HepG2 (cell line): ENCODE measurements around the gene DLG2. TPM values are rescaled to one million over a fixed set of nuclear protein-coding genes. Genes with fewer than 3 reads are reported as not detected.

Source experiments
- ATAC-seq: fragments of 200-7000 bp; cut with Tn5 transposase; 3 replicates; pipeline ENCODE4 v1.9.1; 2020; ENCODE audit warnings: mild to moderate bottlenecking, moderate library complexity
- BruUV-seq: library from RNA; stranded (reverse); fragments of 400-500 nt; replicated peaks from 2 replicates; lab custom pipeline; 2021; lab: Mats Ljungman, UMichigan
- CTCF ChIA-PET: fragments of 300-600 bp; formaldehyde crosslinking; extraction: SDS; loops from one replicate; lab custom pipeline; 2021; ENCODE audit warnings: low total read pairs, inconsistent platforms, low intra/inter-chr PET ratio; lab: Yijun Ruan, JAX
- POLR2A ChIA-PET: fragments of 350-600 bp; sonication (Branson Sonifier 250); formaldehyde crosslinking; loops from one replicate; lab custom pipeline; 2020; ENCODE audit warnings: antibody characterized with exemption, inconsistent platforms; lab: Yijun Ruan, JAX
- DNase-seq: peaks from one replicate; pipeline ENCODE4 v3.0.0-alpha.2; 2015; ENCODE audit warnings: low spot score
- FAIRE-seq: peaks from 3 replicates; lab custom pipeline; 2011; peaks lifted over from hg19 to GRCh38; lab: Jason Lieb, UNC
- H2AFZ ChIP-seq: one replicate; pipeline ENCODE4 v1.6.1; 2011; ENCODE audit warnings: low read length, inconsistent platforms
- H3K27ac ChIP-seq: fragments of 300-600 bp; 3 replicates; pipeline ENCODE4 v1.8.0; 2011; ENCODE audit warnings: mixed run types, mild to moderate bottlenecking, mixed read lengths, low read length, inconsistent platforms; ENCODE audit not compliant: insufficient read depth; ENCODE audit errors: extremely low read length
- H3K27me3 ChIP-seq, 2 experiments: fragments of 200-600 bp in 1 of 2; 2 replicates in 1 of 2; 3 replicates in 1 of 2; pipeline versions ENCODE4 v1.6.0 to v1.8.0; 2011; ENCODE audit warnings: low read length in 2 of 2, mild to moderate bottlenecking in 2 of 2, moderate library complexity in 2 of 2, inconsistent platforms in 1 of 2; ENCODE audit not compliant: insufficient read depth in 2 of 2, control insufficient read depth in 1 of 2
- H3K36me3 ChIP-seq, 2 experiments: fragments of 200-600 bp in 1 of 2; replicated peaks in 1 of 2; 2 replicates in 1 of 2; 3 replicates in 1 of 2; pipeline versions ENCODE4 v1.5.1 to v1.8.0; 2011; ENCODE audit warnings: low read length in 2 of 2, inconsistent platforms in 1 of 2; ENCODE audit not compliant: insufficient read depth in 2 of 2, control insufficient read depth in 1 of 2
- H3K4me1 ChIP-seq: 2 replicates; pipeline ENCODE4 v1.5.1; 2012; ENCODE audit warnings: low read length, inconsistent platforms; ENCODE audit not compliant: insufficient read depth
- H3K4me2 ChIP-seq: 2 replicates; pipeline ENCODE4 v1.6.0; 2011; ENCODE audit warnings: low read depth, low read length, inconsistent platforms
- H3K4me3 ChIP-seq, 3 experiments: fragments of 200-600 bp in 1 of 3; sonication (generic), shearing (Covaris generic) in 1 of 3; replicated peaks in 1 of 3; 2 replicates each; pipeline ENCODE4 v1.5.1; 2011 to 2016; ENCODE audit warnings: low read length in 3 of 3, inconsistent platforms in 2 of 3, low read depth in 2 of 3, mild to moderate bottlenecking in 2 of 3, control low read depth in 1 of 3, mixed read lengths in 1 of 3; ENCODE audit not compliant: insufficient read depth in 1 of 3
- H3K79me2 ChIP-seq: one replicate; pipeline ENCODE4 v1.6.1; 2011; ENCODE audit warnings: low read length, inconsistent platforms; ENCODE audit not compliant: insufficient read depth
- H3K9ac ChIP-seq: 2 replicates; pipeline ENCODE4 v1.6.0; 2011; ENCODE audit warnings: mild to moderate bottlenecking, low read depth, low read length, inconsistent platforms; ENCODE audit not compliant: insufficient read depth
- H3K9me3 ChIP-seq: 2 replicates; pipeline ENCODE4 v1.5.1; 2012; ENCODE audit warnings: mild to moderate bottlenecking, low read length
- H4K20me1 ChIP-seq: 2 replicates; pipeline ENCODE4 v1.6.0; 2011; ENCODE audit warnings: inconsistent platforms, mild to moderate bottlenecking, low read length, moderate library complexity; ENCODE audit not compliant: insufficient read depth
- FOXK2 ChIP-seq: fragments of 450-650 bp; IDR thresholded peaks from 2 replicates; pipeline ENCODE4 v1.6.1; 2016
- MZF1 ChIP-seq: sonication (generic); formaldehyde crosslinking; IDR thresholded peaks from 2 replicates; pipeline ENCODE4 v1.8.1; 2023; ENCODE audit warnings: mild to moderate bottlenecking, missing genetic modification reagents, borderline replicate concordance
- NR2F1 ChIP-seq, 2 experiments: fragments of 450-650 bp in 1 of 2; formaldehyde crosslinking in 1 of 2; IDR thresholded peaks; 2 replicates each; pipeline versions ENCODE4 v1.5.0 to v1.6.1; 2016 to 2020; ENCODE audit warnings: mild to moderate bottlenecking in 1 of 2, missing compliant biosample characterization in 1 of 2, missing genetic modification reagents in 1 of 2, moderate library complexity in 1 of 2
- ZNF337 ChIP-seq: sonication (generic); formaldehyde crosslinking; IDR thresholded peaks from 2 replicates; pipeline ENCODE4 v1.5.1; 2020; ENCODE audit warnings: missing genetic modification reagents, low read depth, mild to moderate bottlenecking, borderline replicate concordance
- ZSCAN31 ChIP-seq: sonication (generic); formaldehyde crosslinking; IDR thresholded peaks from 2 replicates; pipeline ENCODE4 v1.5.0; 2020; ENCODE audit warnings: low read depth, mild to moderate bottlenecking, missing genetic modification reagents
- WGBS: methylation state at CpG from one replicate; pipeline ENCODE4 v1.1.6; 2017; ENCODE audit warnings: low lambda C conversion rate; 5-methylcytosine and 5-hydroxymethylcytosine counted together
- in situ Hi-C: cut with HindIII; loops from 2 replicates; pipeline ENCODE4 v1.10.0; 2017; ENCODE audit warnings: low pct_unique_long_range_greater_than_20kb; ENCODE audit not compliant: extremely low pct_ligation_motif_present
- intact Hi-C: fragments of 100-400 bp; cut with micrococcal nuclease; formaldehyde crosslinking; loops from one replicate; pipeline ENCODE4 v1.10.0; 2022; ENCODE audit not compliant: unreplicated experiment
- polyA plus RNA-seq, 8 experiments: library from polyadenylated mRNA; depleted of rRNA in 3 of 8; stranded (reverse) in 7 of 8; unstranded in 1 of 8; fragments of >200 nt; fragmentation: Illumina TruSeq in 4 of 8; extraction: Trizol in 4 of 8; gene quantifications; 2 replicates each; pipeline versions ENCODE4 v1.2.1 to v1.2.3, GENCODE V29; 2011 to 2016; ENCODE audit warnings: low read depth in 4 of 8, missing spikeins in 1 of 8, mixed read lengths in 1 of 8; ENCODE audit not compliant: insufficient read depth in 1 of 8
- total RNA-seq, 5 experiments: library from RNA; depleted of rRNA; stranded (reverse); fragments of >200 nt; fragmentation: Illumina TruSeq; extraction: Trizol; gene quantifications; 2 replicates each; pipeline ENCODE4 v1.2.3, GENCODE V29; 2016; ENCODE audit warnings: low read depth in 1 of 5
- TF ChIP-seq, protein P1 (sequence below), 2 experiments: sonication (generic) in 1 of 2; formaldehyde crosslinking in 1 of 2; IDR thresholded peaks; 2 replicates each; pipeline versions ENCODE4 v1.6.1 to v1.9.0; 2014 to 2022; ENCODE audit warnings: antibody characterized with exemption in 1 of 2, borderline replicate concordance in 1 of 2, inconsistent platforms in 1 of 2, low read depth in 1 of 2, missing genetic modification reagents in 1 of 2
- TF ChIP-seq, protein P2 (sequence below): sonication (generic); formaldehyde crosslinking; IDR thresholded peaks from 2 replicates; pipeline ENCODE4 v1.5.0; 2020; ENCODE audit warnings: missing genetic modification reagents
- TF ChIP-seq, protein P3 (sequence below): sonication (generic); formaldehyde crosslinking; IDR thresholded peaks from 2 replicates; pipeline ENCODE4 v1.5.1; 2020; ENCODE audit warnings: mild to moderate bottlenecking, moderate library complexity, missing genetic modification reagents
- TF ChIP-seq, protein P4 (sequence below): conservative IDR thresholded peaks from 2 replicates; pipeline ENCODE4 v1.6.1; 2018; ENCODE audit warnings: missing genetic modification reagents

The DLG2 gene
- total and polyA plus RNA-seq, 2 of the 13 experiments (the other 11 are each of a cell fraction or from before 2014, with no cell fraction given), result 0.46 to 1.0 TPM

DNA sequence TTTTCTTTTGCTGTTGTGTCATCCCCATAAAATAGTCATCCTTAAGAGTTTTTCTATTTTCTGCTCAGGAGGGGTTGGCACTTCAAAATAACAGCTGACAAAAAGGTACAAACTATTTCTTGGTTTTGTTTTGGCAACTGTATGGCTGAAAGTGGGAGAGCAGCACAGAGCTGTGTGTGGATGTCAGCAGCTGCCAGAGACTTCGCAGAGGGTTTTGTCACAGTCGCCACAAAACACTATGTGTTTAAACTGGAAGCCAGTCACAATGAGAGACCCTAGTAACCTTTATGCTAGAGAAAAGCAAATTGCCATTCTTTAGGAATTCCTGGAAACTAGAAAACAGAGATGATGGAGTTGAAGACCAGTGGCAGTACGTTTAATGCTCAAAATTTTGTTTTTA lies 2151.4 kb downstream of the DLG2 start:
- TF ChIP-seq ZSCAN31 (no peak), ZNF337 (CRISPR knock-in tag) (no peak), NR2F1 (CRISPR knock-in tag; IDR thresholded peaks at IDR 0.05) (no peak), MZF1 (CRISPR knock-in tag) (no peak), FOXK2 (no peak)
- TF ChIP-seq, protein P1, sequence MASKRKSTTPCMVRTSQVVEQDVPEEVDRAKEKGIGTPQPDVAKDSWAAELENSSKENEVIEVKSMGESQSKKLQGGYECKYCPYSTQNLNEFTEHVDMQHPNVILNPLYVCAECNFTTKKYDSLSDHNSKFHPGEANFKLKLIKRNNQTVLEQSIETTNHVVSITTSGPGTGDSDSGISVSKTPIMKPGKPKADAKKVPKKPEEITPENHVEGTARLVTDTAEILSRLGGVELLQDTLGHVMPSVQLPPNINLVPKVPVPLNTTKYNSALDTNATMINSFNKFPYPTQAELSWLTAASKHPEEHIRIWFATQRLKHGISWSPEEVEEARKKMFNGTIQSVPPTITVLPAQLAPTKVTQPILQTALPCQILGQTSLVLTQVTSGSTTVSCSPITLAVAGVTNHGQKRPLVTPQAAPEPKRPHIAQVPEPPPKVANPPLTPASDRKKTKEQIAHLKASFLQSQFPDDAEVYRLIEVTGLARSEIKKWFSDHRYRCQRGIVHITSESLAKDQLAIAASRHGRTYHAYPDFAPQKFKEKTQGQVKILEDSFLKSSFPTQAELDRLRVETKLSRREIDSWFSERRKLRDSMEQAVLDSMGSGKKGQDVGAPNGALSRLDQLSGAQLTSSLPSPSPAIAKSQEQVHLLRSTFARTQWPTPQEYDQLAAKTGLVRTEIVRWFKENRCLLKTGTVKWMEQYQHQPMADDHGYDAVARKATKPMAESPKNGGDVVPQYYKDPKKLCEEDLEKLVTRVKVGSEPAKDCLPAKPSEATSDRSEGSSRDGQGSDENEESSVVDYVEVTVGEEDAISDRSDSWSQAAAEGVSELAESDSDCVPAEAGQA (IDR thresholded peaks at IDR 0.05; ENCODE audit: low read depth), result no peak
- TF ChIP-seq, protein P1 (CRISPR knock-in tag; IDR thresholded peaks at IDR 0.05; ENCODE audit: borderline replicate concordance), result no peak
- TF ChIP-seq, protein P2, sequence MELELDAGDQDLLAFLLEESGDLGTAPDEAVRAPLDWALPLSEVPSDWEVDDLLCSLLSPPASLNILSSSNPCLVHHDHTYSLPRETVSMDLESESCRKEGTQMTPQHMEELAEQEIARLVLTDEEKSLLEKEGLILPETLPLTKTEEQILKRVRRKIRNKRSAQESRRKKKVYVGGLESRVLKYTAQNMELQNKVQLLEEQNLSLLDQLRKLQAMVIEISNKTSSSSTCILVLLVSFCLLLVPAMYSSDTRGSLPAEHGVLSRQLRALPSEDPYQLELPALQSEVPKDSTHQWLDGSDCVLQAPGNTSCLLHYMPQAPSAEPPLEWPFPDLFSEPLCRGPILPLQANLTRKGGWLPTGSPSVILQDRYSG (CRISPR knock-in tag), result no peak
- TF ChIP-seq, protein P3, sequence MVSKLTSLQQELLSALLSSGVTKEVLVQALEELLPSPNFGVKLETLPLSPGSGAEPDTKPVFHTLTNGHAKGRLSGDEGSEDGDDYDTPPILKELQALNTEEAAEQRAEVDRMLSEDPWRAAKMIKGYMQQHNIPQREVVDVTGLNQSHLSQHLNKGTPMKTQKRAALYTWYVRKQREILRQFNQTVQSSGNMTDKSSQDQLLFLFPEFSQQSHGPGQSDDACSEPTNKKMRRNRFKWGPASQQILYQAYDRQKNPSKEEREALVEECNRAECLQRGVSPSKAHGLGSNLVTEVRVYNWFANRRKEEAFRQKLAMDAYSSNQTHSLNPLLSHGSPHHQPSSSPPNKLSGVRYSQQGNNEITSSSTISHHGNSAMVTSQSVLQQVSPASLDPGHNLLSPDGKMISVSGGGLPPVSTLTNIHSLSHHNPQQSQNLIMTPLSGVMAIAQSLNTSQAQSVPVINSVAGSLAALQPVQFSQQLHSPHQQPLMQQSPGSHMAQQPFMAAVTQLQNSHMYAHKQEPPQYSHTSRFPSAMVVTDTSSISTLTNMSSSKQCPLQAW (CRISPR knock-in tag), result no peak
- TF ChIP-seq, protein P4, sequence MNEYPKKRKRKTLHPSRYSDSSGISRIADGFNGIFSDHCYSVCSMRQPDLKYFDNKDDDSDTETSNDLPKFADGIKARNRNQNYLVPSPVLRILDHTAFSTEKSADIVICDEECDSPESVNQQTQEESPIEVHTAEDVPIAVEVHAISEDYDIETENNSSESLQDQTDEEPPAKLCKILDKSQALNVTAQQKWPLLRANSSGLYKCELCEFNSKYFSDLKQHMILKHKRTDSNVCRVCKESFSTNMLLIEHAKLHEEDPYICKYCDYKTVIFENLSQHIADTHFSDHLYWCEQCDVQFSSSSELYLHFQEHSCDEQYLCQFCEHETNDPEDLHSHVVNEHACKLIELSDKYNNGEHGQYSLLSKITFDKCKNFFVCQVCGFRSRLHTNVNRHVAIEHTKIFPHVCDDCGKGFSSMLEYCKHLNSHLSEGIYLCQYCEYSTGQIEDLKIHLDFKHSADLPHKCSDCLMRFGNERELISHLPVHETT (CRISPR knock-in tag), result no peak
- H3K27me3 ChIP-seq, result no peaks in the 10 kb centered on the region
- no peak overlapping the region for H3K9ac ChIP-seq
- CTCF ChIA-PET, result no interaction called here
- FAIRE-seq (no peak), ATAC-seq (no peak), DNase-seq (no peak)
- H3K4me2 ChIP-seq, result no peak overlapping the region
- no peaks in the 10 kb centered on the region for H3K4me1 ChIP-seq
- H3K36me3 ChIP-seq, result no peaks in the 10 kb centered on the region
- H4K20me1 ChIP-seq, result no peaks in the 10 kb centered on the region
- H3K79me2 ChIP-seq, result no peaks in the 10 kb centered on the region
- POLR2A ChIA-PET, result no interaction called here
- BruUV-seq, result no TSS peak
- H3K27ac ChIP-seq, result no peak overlapping the region
- H2AFZ ChIP-seq, result no peak overlapping the region
- 8% methylated on average over 3 of the region's 3 CpGs for WGBS
- H3K9me3 ChIP-seq, result no peaks in the 10 kb centered on the region
- in situ Hi-C loops (no loop called here), intact Hi-C loops (no loop called here)
- no peak overlapping the region for H3K4me3 ChIP-seq
